SK-N-SH (cell line): Measurements from ENCODE around the gene ATOH1. TPM values are rescaled to one million over a fixed set of nuclear protein-coding genes. Genes with fewer than 3 reads are reported as not detected.

Experiments used
- CTCF ChIA-PET: fragments of 300-600, 350-600 bp; formaldehyde crosslinking; extraction: SDS; loops from one replicate; lab custom pipeline; 2021; lab: Yijun Ruan, JAX
- POLR2A ChIA-PET: fragments of 350-600 bp; sonication (Branson Sonifier 250); formaldehyde crosslinking; extraction: SDS; loops from one replicate; lab custom pipeline; 2020; ENCODE audit warnings: antibody characterized with exemption, inconsistent platforms; lab: Yijun Ruan, JAX
- DNase-seq: peaks from one replicate; pipeline ENCODE4 v3.0.0; 2012
- H2AFZ ChIP-seq: fragments of 200-600 bp; sonication (generic); 2 replicates; pipeline ENCODE4 v1.8.1; 2016; ENCODE audit warnings: antibody characterized with exemption, mild to moderate bottlenecking, low read depth
- H3F3A ChIP-seq: fragments of 200-600 bp; sonication (generic); replicated peaks from 2 replicates; pipeline ENCODE3; 2016; ENCODE audit warnings: antibody characterized with exemption, mild to moderate bottlenecking; ENCODE audit not compliant: insufficient read depth
- H3K27ac ChIP-seq, 2 experiments: fragments of 200-500 bp in 1 of 2; fragments of 200-600 bp in 1 of 2; sonication (Bioruptor generic) in 1 of 2; sonication (generic), shearing (Covaris generic) in 1 of 2; 2 replicates each; pipeline versions ENCODE4 v1.5.1 to v1.6.1; 2014 to 2016; ENCODE audit warnings: low read depth in 2 of 2, inconsistent platforms in 1 of 2, low read length in 1 of 2, mild to moderate bottlenecking in 1 of 2, mixed read lengths in 1 of 2
- H3K27me3 ChIP-seq: fragments of 200-600 bp; sonication (generic), shearing (Covaris generic); 2 replicates; pipeline ENCODE4 v1.6.1; 2016; ENCODE audit warnings: mixed run types; ENCODE audit not compliant: insufficient read depth
- H3K36me3 ChIP-seq, 2 experiments: fragments of 200-500 bp in 1 of 2; fragments of 200-600 bp in 1 of 2; sonication (Bioruptor generic) in 1 of 2; sonication (generic) in 1 of 2; replicated peaks in 1 of 2; 2 replicates each; pipeline versions ENCODE3 to v1.5.1; 2014 to 2016; ENCODE audit warnings: low read length in 1 of 2, mild to moderate bottlenecking in 1 of 2; ENCODE audit not compliant: insufficient read depth in 2 of 2, control insufficient read depth in 1 of 2
- H3K4me1 ChIP-seq, 2 experiments: fragments of 200-500 bp in 1 of 2; fragments of 200-600 bp in 1 of 2; sonication (Bioruptor generic) in 1 of 2; sonication (generic), shearing (Covaris generic) in 1 of 2; 2 replicates each; pipeline versions ENCODE4 v1.5.1 to v1.6.1; 2014 to 2016; ENCODE audit warnings: low read depth in 1 of 2, low read length in 1 of 2, mixed run types in 1 of 2; ENCODE audit not compliant: insufficient read depth in 2 of 2, control insufficient read depth in 1 of 2
- H3K4me2 ChIP-seq: fragments of 200-600 bp; sonication (generic), shearing (Covaris generic); 2 replicates; pipeline ENCODE4 v1.6.1; 2017; ENCODE audit warnings: mixed run types
- H3K4me3 ChIP-seq, 2 experiments: fragments of 200-500 bp in 1 of 2; fragments of 200-600 bp in 1 of 2; sonication (Bioruptor generic) in 1 of 2; sonication (generic), shearing (Covaris generic) in 1 of 2; 2 replicates each; pipeline versions ENCODE4 v1.5.1 to v1.8.1; 2014 to 2016; ENCODE audit warnings: low read depth in 2 of 2, inconsistent platforms in 1 of 2, low read length in 1 of 2, mild to moderate bottlenecking in 1 of 2, mixed read lengths in 1 of 2, moderate library complexity in 1 of 2
- H3K79me2 ChIP-seq: fragments of 200-600 bp; sonication (generic); 2 replicates; pipeline ENCODE4 v1.8.1; 2017; ENCODE audit warnings: mild to moderate bottlenecking; ENCODE audit not compliant: insufficient read depth
- H3K9ac ChIP-seq: fragments of 200-600 bp; sonication (generic); 2 replicates; pipeline ENCODE4 v1.6.1; 2017; ENCODE audit warnings: mixed run types
- H3K9me2 ChIP-seq: fragments of 200-600 bp; sonication (generic); 2 replicates; pipeline ENCODE4 v1.6.1; 2017; ENCODE audit warnings: mixed run types
- H3K9me3 ChIP-seq: fragments of 200-600 bp; sonication (generic); 2 replicates; pipeline ENCODE4 v1.6.1; 2017; ENCODE audit warnings: mixed run types, mild to moderate bottlenecking, moderate library complexity
- H4K20me1 ChIP-seq: fragments of 200-600 bp; sonication (generic); 2 replicates; pipeline ENCODE4 v1.6.1; 2017; ENCODE audit warnings: mild to moderate bottlenecking, mixed run types; ENCODE audit not compliant: insufficient read depth
- CTCF ChIP-seq: fragments of 200-600 bp; sonication (generic); IDR thresholded peaks from 2 replicates; pipeline ENCODE4 v1.6.1; 2017; ENCODE audit warnings: antibody characterized with exemption, mild to moderate bottlenecking, moderate library complexity
- EP300 ChIP-seq, 2 experiments: IDR thresholded peaks; 2 replicates each; pipeline versions ENCODE4 v1.4.0 to v1.6.1; 2012; ENCODE audit warnings: borderline replicate concordance in 1 of 2, low read depth in 1 of 2, low read length in 1 of 2
- FOSL2 ChIP-seq: IDR thresholded peaks from 2 replicates; pipeline ENCODE4 v1.4.0; 2012; ENCODE audit warnings: low read depth, mild to moderate bottlenecking, moderate library complexity, borderline replicate concordance
- FOXJ3 ChIP-seq: sonication (generic); formaldehyde crosslinking; IDR thresholded peaks from 2 replicates; pipeline ENCODE4 v1.5.1; 2020; ENCODE audit warnings: mild to moderate bottlenecking, missing genetic modification reagents
- MAX ChIP-seq: IDR thresholded peaks from 2 replicates; pipeline ENCODE4 v1.4.0; 2012; ENCODE audit warnings: low read depth
- POLR2AphosphoS5 ChIP-seq: IDR thresholded peaks from 2 replicates; pipeline ENCODE4 v1.6.1; 2012; ENCODE audit warnings: low read depth, low read length
- REST ChIP-seq: IDR thresholded peaks from 2 replicates; pipeline ENCODE4 v1.6.1; 2012; ENCODE audit warnings: mild to moderate bottlenecking, low read depth, low read length, moderate library complexity
- RXRA ChIP-seq: IDR thresholded peaks from 2 replicates; pipeline ENCODE4 v1.4.0; 2012; ENCODE audit warnings: low read depth, mild to moderate bottlenecking, borderline replicate concordance
- TEAD4 ChIP-seq: IDR thresholded peaks from 2 replicates; pipeline ENCODE4 v1.4.0; 2012; ENCODE audit warnings: mild to moderate bottlenecking, borderline replicate concordance; ENCODE audit not compliant: insufficient read depth
- USF1 ChIP-seq: IDR thresholded peaks from 2 replicates; pipeline ENCODE4 v1.4.0; 2012; ENCODE audit warnings: low read depth, borderline replicate concordance
- USF2 ChIP-seq: fragments of 150-350 bp; IDR thresholded peaks from 2 replicates; pipeline ENCODE4 v1.6.1; 2017; ENCODE audit warnings: antibody characterized with exemption, low read length, low read depth, borderline replicate concordance
- WGBS: methylation state at CpG from one replicate; pipeline ENCODE4 v1.1.6; 2017; ENCODE audit warnings: low lambda C conversion rate; 5-methylcytosine and 5-hydroxymethylcytosine counted together
- polyA plus RNA-seq, 3 experiments: library from polyadenylated mRNA; depleted of rRNA; stranded (reverse); fragments of >200 nt; gene quantifications; 2 replicates each; pipeline ENCODE4 v1.2.3, GENCODE V29; 2012

ATOH1 gene
- polyA plus RNA-seq, 1 of the 3 experiments (the other 2 are of a cell fraction): not detected

GRCh38 chr4:93802045-93802444 lies 26.5 kb upstream of the ATOH1 start:
- H3K9ac ChIP-seq: no peak overlapping the region
- H3K9me3 ChIP-seq: no peaks in the 10 kb centered on the region
- no peaks in the 10 kb centered on the region for H3K79me2 ChIP-seq
- no peaks in the 10 kb centered on the region for H3K27me3 ChIP-seq
- no peak overlapping the region for H3K4me3 ChIP-seq
- TF ChIP-seq FOSL2 (no peak), POLR2AphosphoS5 (no peak), CTCF (no peak), REST (no peak), RXRA (no peak), USF2 (no peak), USF1 (no peak), TEAD4 (no peak), MAX (no peak), FOXJ3 (CRISPR knock-in tag) (no peak), EP300 (IDR thresholded peaks at IDR 0.05; ENCODE audit: borderline replicate concordance in 1 of 2, low read depth in 1 of 2, low read length in 1 of 2) (no peak)
- no peaks in the 10 kb centered on the region for H3K9me2 ChIP-seq
- no peaks in the 10 kb centered on the region for H3K4me1 ChIP-seq
- H3F3A ChIP-seq: no peaks in the 10 kb centered on the region
- no peaks in the 10 kb centered on the region for H3K36me3 ChIP-seq
- H2AFZ ChIP-seq: no peak overlapping the region
- ChIA-PET POLR2A (no interaction called here), CTCF (interaction anchor here (0.6 to 3.5 kb wide), 4 partner anchors 11 to 804 kb away, joined by 3 to 16 read pairs (median 9); no protein-coding TSS in a partner anchor)
- no peaks in the 10 kb centered on the region for H4K20me1 ChIP-seq
- no peak overlapping the region for H3K27ac ChIP-seq
- DNase-seq: no peak
- H3K4me2 ChIP-seq: no peak overlapping the region
- 60% methylated on average over 4 of the region's 4 CpGs for WGBS
